ENCODE measurements around the gene DCP1B. TPM values are rescaled to one million over a fixed set of nuclear protein-coding genes. Genes with fewer than 3 reads are reported as not detected.

The DCP1B gene
- total and polyA plus RNA-seq, 7 donors, result 5.5 to 47.7 (median 24.8) TPM

DNA sequence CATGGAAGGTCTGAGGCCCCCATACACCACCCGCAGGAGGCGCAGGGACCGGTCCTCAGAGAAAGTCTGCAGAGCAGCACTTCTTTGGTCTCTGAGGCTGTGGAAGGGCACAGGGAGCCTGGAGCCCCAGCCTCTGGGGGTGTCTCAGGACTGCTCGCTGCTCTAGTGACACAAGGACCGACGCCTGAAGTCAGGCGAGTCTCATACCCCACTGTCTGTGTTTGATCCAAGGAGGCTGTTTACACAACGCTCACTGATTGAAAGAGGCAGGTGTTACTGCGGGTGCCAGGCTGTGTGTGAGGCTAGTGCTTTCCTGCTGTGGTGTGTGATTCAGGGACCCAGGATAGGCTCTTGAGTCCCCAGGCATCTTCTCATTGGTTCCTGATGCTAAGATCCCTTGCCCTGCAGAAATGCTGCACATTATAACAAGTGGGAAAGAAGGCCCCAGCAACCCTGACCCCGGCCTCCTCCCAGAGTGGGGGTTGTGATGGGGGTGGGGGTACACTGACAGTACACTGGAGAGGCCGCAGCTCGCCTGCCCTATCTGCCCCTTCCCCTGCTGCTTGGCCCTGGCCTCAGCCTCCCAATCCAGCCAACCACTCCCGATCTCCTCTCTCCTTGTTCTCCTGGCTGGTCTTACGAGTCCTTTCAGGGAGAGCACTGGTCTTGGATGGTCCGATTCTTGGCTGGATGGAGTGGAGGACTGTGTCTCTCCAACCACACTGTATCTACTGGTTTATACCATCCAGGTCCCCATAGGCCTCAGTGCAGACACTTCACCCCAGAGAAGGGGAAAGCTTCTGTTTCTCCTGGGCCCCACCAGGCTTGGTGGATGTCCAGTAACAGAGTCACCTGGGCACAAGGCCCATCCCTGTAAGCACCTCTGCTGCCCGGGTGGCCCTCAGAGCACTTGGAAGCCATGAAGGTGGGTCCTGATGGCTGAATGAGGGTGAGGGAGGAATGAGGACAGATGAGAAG lies 92.4 kb downstream of the DCP1B start:
- no peaks in the 10 kb centered on the region for H3K9me3 ChIP-seq
- H3K36me3 ChIP-seq, result no peaks in the 10 kb centered on the region
- DNase-seq, result no peak
- WGBS, 2 donors, result 61 to 85% methylated on average over 16 of the region's 16 CpGs
- intact Hi-C loops (cut with DNase I), result no loop called here
- no peak for TF ChIP-seq POLR2A (IDR thresholded peaks at IDR 0.05)
- no peak for TF ChIP-seq EP300 (IDR thresholded peaks at IDR 0.05)
- TF ChIP-seq, protein P1, sequence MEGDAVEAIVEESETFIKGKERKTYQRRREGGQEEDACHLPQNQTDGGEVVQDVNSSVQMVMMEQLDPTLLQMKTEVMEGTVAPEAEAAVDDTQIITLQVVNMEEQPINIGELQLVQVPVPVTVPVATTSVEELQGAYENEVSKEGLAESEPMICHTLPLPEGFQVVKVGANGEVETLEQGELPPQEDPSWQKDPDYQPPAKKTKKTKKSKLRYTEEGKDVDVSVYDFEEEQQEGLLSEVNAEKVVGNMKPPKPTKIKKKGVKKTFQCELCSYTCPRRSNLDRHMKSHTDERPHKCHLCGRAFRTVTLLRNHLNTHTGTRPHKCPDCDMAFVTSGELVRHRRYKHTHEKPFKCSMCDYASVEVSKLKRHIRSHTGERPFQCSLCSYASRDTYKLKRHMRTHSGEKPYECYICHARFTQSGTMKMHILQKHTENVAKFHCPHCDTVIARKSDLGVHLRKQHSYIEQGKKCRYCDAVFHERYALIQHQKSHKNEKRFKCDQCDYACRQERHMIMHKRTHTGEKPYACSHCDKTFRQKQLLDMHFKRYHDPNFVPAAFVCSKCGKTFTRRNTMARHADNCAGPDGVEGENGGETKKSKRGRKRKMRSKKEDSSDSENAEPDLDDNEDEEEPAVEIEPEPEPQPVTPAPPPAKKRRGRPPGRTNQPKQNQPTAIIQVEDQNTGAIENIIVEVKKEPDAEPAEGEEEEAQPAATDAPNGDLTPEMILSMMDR (IDR thresholded peaks at IDR 0.05), result no peak
- no peak for TF ChIP-seq POLR2AphosphoS5 (IDR thresholded peaks at IDR 0.05)
- no peak overlapping the region for H3K27ac ChIP-seq
- H3K4me1 ChIP-seq, result peaks cover 0 to 12% (median 10%) of the 10 kb centered on the region in 4 donors
- no peaks in the 10 kb centered on the region for H3K27me3 ChIP-seq
- no peak overlapping the region for H3K4me3 ChIP-seq

DNA sequence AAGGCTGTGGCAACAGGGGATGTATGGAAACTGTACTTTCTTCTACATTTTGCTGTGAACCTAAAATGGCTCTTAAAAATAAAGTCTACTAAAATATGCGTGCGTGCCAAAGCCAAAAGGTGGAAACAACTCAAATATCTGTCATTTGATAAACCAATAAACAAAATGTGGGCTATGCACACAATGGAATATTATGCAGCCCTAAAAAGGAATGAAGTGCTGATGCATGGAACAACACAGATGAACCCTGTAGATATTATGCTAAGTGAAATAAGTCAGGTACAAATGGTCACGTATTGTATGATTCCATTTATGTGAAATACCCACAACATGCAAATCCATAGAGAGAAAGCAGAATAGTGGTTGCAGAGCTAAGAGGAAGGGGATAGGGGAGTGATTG lies 93.8 kb downstream of the DCP1B start:
- TF ChIP-seq POLR2AphosphoS5 (IDR thresholded peaks at IDR 0.05), result no peak
- no peak for TF ChIP-seq POLR2A (IDR thresholded peaks at IDR 0.05)
- TF ChIP-seq, protein P1 (IDR thresholded peaks at IDR 0.05), result no peak
- no peak for TF ChIP-seq EP300 (IDR thresholded peaks at IDR 0.05)
- H3K4me3 ChIP-seq, result no peak overlapping the region
- WGBS, 2 donors, result 94 to 97% methylated on average over 3 of the region's 3 CpGs
- intact Hi-C loops (cut with DNase I), result no loop called here
- no peaks in the 10 kb centered on the region for H3K9me3 ChIP-seq
- H3K27me3 ChIP-seq, result no peaks in the 10 kb centered on the region
- DNase-seq, result no peak
- peaks cover 0 to 7% (median 5%) of the 10 kb centered on the region in 4 donors for H3K4me1 ChIP-seq
- no peaks in the 10 kb centered on the region for H3K36me3 ChIP-seq
- no peak overlapping the region for H3K27ac ChIP-seq

DNA sequence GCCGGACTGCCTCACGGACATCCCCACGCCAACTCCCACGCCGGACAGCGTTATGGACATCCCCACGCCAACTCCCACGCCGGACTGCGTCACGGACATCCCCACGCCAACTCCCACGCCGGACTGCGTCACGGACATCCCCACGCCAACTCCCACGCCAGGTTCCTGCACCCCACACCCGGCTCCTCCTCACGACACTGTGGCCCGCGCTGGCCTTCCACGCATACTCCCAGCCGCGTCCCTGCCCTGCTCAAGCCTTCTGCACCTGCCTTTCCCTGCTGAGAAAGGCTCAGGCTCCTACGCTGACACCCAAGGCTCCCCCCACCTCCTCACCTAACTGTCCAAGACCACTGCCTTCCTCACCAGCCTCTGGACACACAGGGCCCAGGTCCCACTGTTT lies 95.5 kb downstream of the DCP1B start:
- 95 to 97% methylated on average over 26 of the region's 26 CpGs for WGBS, 2 donors
- TF ChIP-seq, protein P1 (IDR thresholded peaks at IDR 0.05), result no peak
- TF ChIP-seq EP300 (IDR thresholded peaks at IDR 0.05) (no peak), POLR2AphosphoS5 (IDR thresholded peaks at IDR 0.05) (no peak), POLR2A (IDR thresholded peaks at IDR 0.05) (no peak)
- peaks cover 0 to 9% (median 4%) of the 10 kb centered on the region in 4 donors for H3K9me3 ChIP-seq
- H3K4me3 ChIP-seq, result no peak overlapping the region
- intact Hi-C loops (cut with DNase I), result no loop called here
- no peak for DNase-seq
- no peaks in the 10 kb centered on the region for H3K27me3 ChIP-seq
- no peaks in the 10 kb centered on the region for H3K36me3 ChIP-seq
- H3K27ac ChIP-seq, result no peak overlapping the region
- peaks cover 0 to 7% (median 5%) of the 10 kb centered on the region in 4 donors for H3K4me1 ChIP-seq

DNA sequence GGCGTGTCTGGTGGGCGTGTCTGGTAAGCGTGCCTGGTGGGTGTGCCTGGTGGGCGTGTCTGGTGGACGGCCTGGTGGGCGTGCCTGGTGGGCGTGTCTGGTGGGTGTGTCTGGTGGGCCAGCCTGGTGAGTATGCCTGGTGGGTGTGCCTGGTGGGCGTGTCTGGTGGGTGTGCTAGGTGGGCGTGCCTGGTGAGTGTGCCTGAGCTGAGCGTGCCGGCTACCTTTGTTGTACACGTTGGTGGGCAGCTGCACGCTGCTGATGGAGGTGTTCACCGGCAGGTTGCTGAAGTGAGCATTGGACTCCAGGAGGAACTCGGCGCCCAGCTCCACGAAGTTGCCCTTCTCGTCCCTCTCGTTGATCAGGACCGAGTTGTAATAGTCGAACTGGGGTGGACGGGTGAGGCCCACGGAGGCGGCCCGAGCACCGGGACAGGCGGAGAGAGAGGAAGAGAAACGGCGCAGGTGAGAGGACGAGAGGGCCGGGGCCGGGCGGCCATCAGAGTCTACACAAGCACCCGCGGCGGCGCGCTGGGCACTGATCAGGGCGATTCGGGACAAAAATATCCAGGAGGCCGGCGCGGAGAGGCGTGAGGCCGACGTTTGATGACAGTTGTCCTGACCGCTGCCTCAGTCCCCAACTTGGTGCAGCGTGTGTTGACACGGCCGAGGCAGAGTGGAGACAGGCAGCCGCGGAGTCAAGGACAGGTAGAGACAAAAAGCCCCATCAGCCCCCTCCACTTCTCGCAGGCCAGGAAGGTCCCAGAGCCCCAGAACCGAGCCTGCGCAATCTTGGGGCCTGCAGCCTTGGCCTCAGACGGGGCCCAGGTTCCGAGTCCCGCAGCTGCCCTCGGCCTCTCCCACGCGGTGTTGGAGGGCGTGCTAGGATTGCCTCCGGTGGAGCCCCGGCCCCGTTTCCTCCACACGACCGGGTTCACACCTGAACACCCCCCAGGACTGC lies 96.3 kb downstream of the DCP1B start:
- H3K27ac ChIP-seq, result no peak overlapping the region
- TF ChIP-seq POLR2AphosphoS5 (IDR thresholded peaks at IDR 0.05), result no peak
- no peak for TF ChIP-seq POLR2A (IDR thresholded peaks at IDR 0.05)
- TF ChIP-seq, protein P1 (IDR thresholded peaks at IDR 0.05), result no peak
- no peak for TF ChIP-seq EP300 (IDR thresholded peaks at IDR 0.05)
- no peaks in the 10 kb centered on the region for H3K36me3 ChIP-seq
- intact Hi-C loops (cut with DNase I), result no loop called here
- peaks cover 0 to 7% (median 5%) of the 10 kb centered on the region in 4 donors for H3K4me1 ChIP-seq
- H3K4me3 ChIP-seq, result no peak overlapping the region
- WGBS, 2 donors, result 20 to 27% methylated on average over 67 of the region's 67 CpGs
- DNase-seq, result no peak
- H3K27me3 ChIP-seq, result no peaks in the 10 kb centered on the region
- peaks cover 0 to 9% (median 4%) of the 10 kb centered on the region in 4 donors for H3K9me3 ChIP-seq
